Measurements from ENCODE around the gene CEL.
"Not testable (repeated sequence)": the region's sequence is repeated elsewhere in the genome, so short reads cannot be mapped to it uniquely, and the experiment has no call there.

Gene CEL

DNA sequence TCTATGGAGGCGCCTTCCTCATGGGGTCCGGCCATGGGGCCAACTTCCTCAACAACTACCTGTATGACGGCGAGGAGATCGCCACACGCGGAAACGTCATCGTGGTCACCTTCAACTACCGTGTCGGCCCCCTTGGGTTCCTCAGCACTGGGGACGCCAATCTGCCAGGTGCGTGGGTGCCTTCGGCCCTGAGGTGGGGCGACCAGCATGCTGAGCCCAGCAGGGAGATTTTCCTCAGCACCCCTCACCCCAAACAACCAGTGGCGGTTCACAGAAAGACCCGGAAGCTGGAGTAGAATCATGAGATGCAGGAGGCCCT lies 3.2 kb downstream of the CEL start:
- DNase-seq: no peak

DNA sequence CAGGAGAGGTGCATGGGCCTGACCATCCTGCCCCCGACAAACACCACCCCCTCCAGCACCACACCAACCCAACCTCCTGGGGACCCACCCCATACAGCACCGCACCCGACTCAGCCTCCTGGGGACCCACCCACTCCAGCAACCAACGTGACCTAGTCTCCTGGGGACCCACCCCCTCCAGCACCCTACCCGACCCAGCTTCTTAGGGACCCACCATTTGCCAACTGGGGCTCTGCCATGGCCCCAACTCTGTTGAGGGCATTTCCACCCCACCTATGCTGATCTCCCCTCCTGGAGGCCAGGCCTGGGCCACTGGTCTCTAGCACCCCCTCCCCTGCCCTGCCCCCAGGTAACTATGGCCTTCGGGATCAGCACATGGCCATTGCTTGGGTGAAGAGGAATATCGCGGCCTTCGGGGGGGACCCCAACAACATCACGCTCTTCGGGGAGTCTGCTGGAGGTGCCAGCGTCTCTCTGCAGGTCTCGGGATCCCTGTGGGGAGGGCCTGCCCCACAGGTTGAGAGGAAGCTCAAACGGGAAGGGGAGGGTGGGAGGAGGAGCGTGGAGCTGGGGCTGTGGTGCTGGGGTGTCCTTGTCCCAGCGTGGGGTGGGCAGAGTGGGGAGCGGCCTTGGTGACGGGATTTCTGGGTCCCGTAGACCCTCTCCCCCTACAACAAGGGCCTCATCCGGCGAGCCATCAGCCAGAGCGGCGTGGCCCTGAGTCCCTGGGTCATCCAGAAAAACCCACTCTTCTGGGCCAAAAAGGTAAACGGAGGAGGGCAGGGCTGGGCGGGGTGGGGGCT lies 4.6 kb downstream of the CEL start:
- DNase-seq: no peak

DNA sequence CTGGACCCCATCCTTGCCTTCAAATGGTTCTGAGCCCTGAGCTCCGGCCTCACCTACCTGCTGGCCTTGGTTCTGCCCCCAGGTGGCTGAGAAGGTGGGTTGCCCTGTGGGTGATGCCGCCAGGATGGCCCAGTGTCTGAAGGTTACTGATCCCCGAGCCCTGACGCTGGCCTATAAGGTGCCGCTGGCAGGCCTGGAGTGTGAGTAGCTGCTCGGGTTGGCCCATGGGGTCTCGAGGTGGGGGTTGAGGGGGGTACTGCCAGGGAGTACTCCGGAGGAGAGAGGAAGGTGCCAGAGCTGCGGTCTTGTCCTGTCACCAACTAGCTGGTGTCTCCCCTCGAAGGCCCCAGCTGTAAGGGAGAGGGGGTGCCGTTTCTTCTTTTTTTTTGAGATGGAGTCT lies 5.2 kb downstream of the CEL start:
- DNase-seq: no peak

DNA sequence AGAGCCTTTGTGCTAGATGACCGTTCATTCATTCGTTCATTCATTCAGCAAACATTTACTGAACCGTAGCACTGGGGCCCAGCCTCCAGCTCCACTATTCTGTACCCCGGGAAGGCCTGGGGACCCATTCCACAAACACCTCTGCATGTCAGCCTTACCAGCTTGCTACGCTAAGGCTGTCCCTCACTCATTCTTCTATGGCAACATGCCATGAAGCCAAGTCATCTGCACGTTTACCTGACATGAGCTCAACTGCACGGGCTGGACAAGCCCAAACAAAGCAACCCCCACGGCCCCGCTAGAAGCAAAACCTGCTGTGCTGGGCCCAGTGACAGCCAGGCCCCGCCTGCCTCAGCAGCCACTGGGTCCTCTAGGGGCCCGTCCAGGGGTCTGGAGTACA lies 6.0 kb downstream of the CEL start:
- DNase-seq: no peak

DNA sequence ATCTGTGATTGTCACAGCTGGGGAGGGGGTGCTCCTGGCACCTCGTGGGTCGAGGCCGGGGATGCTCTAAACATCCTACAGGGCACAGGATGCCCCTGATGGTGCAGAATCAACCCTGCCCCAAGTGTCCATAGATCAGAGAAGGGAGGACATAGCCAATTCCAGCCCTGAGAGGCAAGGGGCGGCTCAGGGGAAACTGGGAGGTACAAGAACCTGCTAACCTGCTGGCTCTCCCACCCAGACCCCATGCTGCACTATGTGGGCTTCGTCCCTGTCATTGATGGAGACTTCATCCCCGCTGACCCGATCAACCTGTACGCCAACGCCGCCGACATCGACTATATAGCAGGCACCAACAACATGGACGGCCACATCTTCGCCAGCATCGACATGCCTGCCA lies 6.7 kb downstream of the CEL start:
- not testable (repeated sequence) for DNase-seq

DNA sequence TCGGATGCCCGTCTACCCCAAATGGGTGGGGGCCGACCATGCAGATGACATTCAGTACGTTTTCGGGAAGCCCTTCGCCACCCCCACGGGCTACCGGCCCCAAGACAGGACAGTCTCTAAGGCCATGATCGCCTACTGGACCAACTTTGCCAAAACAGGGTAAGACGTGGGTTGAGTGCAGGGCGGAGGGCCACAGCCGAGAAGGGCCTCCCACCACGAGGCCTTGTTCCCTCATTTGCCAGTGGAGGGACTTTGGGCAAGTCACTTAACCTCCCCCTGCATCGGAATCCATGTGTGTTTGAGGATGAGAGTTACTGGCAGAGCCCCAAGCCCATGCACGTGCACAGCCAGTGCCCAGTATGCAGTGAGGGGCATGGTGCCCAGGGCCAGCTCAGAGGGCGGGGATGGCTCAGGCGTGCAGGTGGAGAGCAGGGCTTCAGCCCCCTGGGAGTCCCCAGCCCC lies 8.8 kb downstream of the CEL start:
- not testable (repeated sequence) for DNase-seq

DNA sequence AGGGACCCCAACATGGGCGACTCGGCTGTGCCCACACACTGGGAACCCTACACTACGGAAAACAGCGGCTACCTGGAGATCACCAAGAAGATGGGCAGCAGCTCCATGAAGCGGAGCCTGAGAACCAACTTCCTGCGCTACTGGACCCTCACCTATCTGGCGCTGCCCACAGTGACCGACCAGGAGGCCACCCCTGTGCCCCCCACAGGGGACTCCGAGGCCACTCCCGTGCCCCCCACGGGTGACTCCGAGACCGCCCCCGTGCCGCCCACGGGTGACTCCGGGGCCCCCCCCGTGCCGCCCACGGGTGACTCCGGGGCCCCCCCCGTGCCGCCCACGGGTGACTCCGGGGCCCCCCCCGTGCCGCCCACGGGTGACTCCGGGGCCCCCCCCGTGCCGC lies 9.2 kb downstream of the CEL start:
- DNase-seq: not testable (repeated sequence)

DNA sequence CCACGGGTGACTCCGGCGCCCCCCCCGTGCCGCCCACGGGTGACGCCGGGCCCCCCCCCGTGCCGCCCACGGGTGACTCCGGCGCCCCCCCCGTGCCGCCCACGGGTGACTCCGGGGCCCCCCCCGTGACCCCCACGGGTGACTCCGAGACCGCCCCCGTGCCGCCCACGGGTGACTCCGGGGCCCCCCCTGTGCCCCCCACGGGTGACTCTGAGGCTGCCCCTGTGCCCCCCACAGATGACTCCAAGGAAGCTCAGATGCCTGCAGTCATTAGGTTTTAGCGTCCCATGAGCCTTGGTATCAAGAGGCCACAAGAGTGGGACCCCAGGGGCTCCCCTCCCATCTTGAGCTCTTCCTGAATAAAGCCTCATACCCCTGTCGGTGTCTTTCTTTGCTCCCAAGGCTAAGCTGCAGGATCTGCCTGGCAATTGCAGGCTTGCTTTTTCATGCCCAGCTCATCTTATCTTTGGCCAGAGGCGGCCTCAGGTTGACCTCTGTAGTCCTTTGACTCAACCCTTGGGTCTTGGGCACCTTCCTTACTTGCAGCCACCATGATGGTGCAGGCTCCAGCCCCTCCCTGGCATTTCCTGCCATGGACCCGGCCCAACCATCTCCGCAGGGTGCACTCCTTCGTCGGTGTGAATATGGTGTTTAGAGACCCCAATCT lies 9.8 kb downstream of the CEL start:
- no peak for DNase-seq

DNA sequence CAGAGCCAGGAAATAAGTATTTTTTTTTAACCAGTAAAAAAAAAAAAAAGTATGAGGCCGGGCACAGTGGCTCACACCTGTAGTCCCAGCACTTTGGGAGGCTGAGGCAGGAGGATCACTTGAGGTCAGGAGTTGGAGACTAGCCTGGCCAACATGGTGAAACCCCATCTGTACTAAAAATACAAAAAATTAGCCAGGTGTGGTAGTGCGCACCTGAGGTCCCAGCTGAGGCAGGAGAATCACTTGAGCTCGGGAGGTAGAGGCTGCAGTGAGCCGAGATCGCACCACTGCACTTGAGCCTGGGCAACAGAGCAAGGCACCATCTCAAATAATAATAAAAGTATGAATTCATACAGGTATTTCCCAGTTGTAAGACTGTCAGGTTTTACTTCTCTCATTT lies 10.4 kb downstream of the CEL start:
- not testable (repeated sequence) for DNase-seq

DNA sequence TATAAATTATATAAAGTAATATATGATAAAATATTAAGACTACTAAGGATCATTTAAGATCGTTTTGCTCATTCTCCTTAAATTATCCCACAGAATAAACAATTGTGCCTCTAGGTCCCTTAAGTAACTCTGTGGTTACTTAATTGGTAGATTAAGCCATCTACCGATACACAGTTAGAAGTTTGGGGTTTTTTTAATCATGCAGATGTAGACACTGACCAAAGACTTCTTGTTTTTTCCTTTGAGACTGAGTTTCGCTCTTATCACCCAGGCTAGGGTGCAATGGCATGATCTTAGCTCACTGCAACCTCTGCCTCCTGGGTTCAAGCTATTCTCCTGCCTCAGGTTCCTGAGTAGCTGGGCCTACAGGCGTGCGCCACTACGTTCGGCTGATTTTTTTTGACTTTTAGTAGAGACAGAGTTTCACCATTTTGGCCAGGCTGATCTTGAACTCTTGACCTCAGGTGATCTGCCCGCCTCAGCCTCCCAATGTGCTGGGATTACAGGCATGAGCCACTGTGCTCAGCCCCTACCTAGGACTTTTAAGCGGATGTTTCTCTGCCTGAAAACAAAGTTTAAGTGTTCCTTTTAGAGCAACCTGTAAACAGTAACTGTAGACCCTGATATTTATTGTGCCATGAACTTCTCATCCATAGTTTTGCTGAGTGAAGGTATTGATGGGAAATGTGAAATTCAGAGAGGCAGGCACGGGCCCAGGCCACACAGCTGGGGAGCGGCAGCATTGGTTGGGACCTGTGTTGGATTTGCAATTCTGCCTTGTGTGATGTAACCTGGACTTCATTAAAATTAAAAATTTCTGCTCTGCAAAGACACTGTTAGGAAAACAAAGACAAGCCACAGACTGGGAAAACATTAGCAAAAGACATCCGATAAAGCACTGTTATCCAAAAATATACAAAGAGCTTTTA lies 11.6 kb downstream of the CEL start:
- DNase-seq: no peak

DNA sequence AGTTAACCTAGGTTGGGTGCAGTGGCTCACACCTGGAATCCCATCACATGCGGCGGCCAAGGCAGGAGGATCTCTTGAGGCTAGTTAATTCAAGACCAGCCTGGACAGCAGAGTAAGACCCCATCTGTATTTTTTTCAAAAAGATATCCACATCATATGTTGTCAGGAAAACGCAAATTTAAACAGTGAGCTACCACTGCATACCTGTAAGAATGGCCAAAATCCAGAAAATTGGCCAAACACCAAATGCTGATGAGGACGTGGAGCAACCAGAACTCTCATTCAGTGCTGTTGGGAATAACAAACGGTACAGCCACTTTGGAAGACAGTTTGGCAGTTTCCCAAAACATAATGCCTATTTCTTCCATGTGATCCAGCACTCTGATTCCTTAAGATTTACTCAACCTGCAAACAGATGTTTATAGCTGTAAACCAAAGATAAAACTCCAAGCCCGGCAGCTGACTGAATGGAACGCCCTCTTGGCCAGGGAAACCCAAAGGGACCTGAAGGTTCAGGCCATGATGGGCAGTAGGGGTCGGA lies 12.4 kb downstream of the CEL start:
- no peak for DNase-seq

DNA sequence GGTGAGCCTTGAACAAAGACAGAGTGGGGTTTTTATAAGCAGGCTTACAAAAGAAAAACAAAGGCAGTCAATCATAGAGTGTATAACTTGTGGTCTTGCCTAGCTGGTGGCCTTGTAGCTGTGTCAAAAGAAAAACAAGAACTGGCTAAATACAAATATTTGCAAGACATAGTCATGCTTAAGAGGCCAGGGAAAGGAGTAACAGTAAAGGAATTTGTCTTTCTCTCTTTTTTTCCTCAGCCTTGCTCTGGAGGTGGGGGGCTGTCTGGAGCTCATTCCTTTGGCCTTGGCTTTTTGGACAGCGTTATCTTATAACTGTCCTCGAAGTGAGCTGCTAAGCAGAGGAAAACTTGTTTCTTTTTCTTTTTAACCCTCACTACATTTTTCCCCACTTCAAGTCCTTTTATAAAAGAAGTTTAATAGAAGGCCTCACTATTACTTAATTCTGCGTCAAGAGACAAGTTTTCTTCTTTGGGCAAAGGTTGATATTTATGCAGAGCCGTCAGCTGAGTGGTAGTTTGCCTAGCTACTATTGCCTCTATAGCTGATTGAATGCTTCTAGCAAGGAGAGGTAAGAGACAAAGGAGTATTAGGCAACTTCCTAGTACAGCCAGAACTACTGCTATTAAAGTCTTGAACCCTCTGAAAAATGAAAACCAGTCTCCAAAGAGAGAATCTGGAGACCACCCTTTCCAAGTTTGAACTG lies 14.3 kb downstream of the CEL start:
- DNase-seq: no peak

DNA sequence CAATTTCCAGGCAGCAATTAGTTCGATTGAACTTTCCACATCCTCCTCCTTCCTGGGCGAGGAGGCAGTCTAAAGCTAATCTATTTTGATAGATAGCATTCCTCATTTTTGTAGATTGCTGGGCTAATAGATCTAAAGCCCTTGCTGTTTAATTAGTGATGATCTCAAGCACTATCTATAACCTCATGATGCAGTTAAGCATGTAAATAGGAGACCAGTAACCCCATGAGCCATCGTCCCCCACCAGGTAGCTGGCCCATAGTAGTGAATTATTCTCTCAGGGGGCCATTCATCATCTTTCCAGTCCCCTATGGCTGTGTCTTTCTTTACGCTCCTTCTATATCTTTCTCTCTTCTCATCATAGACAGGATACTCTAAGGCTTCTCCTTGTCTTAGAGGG lies 14.9 kb downstream of the CEL start:
- DNase-seq: no peak

DNA sequence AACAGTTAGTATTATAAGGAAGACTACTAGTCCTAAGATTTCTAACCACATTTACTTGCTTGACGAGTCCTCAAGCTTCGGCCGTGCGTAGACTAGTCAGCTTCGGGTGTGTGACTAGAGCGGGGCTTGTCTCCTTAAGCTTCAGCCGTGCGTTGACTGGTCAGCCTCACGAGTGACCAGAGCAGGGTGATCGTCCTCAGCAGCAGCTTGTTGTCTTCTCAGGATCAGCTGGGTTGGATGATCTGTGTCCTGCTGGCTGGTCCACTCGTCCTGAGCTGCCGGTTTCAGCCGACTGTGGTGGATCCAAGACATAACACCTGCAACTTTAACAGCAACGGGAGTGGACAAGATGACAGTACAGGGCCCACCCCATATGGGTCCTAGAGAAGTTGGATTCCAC lies 16.7 kb downstream of the CEL start:
- DNase-seq: no peak

DNA sequence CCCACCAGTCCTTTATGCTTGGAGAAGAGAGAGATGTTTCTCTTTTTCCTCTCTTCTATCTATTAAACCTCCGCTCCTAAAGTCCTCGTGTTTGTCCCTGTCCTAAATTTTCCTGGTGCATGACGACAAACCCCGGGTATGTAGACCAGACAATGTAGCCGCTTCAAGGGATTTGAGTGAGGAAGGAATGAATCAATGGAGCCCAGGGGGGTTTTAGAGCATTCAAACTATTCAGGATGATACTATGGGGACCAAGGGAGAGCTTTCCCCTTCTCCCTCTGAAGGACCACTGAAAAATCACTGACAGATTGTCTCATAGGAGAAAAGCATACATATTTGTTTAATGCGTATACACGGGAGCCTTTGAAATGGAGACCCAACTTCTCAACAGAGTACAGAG lies 18.4 kb downstream of the CEL start:
- DNase-seq: no peak

DNA sequence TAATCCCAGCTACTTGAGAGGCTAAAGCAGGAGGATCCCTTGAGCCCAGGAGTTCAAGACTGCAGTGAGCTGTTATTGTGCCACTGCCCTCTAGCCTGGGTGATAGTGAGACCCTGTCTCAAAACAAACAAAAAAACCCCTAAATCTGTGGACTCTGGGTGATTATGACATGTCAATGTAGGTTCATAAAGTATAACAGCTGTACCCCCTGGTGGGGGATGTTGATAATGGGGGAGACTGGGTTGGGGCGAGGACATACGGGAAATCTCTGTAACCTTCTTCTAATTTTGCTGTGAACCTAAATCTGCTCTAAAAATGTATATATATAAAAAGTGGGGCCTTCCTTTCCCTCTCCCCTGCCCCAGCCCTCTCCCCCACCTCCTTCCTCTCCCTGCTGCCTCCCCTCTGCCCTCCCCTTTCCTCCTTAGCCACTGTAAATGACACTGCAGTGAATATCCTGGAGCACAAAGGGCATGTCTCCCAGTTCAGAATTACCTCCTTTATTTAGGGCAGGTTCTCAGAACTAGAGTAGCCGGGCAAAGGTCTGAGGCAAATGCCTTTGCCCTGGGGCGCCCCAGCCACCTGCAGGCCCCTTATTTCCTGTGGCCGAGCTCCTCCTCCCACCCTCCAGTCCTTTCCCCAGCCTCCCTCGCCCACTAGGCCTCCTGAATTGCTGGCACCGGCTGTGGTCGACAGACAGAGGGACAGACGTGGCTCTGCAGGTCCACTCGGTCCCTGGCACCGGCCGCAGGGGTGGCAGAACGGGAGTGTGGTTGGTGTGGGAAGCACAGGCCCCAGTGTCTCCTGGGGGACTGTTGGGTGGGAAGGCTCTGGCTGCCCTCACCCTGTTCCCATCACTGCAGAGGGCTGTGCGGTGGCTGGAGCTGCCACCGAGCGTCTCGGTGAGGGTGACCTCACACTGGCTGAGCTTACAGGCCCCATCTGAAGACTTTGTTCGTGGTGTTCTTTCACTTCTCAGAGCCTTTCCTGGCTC lies 19.3 kb downstream of the CEL start:
- not testable (repeated sequence) for DNase-seq

DNA sequence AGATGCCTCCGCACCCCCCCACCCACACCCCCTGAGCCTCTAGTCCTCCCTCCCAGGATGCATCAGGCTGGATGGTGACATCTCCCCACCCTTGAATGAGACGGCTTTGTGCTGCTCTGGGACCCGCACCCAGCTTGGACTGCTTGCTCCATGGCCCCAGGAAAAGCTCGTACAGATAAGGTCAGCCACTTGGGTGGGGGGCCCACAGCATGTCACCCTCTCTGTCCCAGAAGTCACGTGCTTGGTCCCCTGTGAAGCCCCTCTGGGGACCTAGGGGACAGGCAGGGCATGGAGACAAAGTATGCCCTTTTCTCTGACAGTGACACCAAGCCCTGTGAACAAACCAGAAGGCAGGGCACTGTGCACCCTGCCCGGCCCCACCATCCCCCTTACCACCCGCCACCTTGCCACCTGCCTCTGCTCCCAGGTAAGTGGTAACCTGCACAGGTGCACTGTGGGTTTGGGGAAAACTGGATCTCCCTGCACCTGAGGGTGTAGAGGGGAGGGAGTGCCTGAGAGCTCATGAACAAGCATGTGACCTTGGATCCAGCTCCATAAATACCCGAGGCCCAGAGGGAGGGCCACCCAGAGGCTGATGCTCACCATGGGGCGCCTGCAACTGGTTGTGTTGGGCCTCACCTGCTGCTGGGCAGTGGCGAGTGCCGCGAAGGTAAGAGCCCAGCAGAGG lies 20.3 kb downstream of the CEL start:
- not testable (repeated sequence) for DNase-seq

DNA sequence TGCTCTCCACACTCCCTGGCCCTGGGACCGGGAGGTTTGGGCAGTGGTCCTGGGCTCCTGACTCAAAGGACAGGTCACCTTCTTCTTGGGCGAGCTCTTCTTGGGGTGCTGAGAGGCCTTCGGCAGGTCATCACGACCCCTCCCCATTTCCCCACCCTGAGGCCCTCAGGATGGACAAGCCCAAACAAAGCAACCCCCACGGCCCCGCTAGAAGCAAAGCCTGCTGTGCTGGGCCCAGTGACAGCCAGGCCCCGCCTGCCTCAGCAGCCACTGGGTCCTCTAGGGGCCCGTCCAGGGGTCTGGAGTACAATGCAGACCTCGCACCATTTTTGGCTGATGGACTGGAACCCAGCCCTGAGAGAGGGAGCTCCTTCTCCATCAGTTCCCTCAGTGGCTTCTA lies 21.9 kb downstream of the CEL start:
- DNase-seq: not testable (repeated sequence)

DNA sequence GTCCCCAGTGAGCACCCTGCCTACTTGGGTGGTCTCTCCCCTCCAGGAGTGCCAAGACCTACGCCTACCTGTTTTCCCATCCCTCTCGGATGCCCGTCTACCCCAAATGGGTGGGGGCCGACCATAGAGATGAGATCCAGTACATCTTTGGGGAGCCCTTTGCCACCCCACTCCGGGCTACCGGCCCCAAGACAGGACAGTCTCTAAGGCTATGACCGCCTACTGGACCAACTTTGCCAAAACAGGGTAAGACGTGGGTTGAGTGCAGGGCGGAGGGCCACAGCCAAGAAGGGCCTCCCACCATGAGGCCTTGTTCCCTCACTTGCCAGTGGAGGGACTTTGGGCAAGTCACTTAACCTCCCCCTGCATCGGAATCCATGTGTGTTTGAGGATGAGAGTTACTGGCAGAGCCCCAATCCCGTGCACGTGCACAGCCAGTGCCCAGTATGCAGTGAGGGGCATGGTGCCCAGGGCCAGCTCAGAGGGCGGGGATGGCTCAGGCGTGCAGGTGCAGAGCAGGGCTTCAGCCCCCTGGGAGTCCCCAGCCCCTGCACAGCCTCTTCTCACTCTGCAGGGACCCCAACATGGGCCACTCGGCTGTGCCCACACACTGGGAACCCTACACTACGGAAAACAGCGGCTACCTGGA lies 24.6 kb downstream of the CEL start:
- not testable (repeated sequence) for DNase-seq

DNA sequence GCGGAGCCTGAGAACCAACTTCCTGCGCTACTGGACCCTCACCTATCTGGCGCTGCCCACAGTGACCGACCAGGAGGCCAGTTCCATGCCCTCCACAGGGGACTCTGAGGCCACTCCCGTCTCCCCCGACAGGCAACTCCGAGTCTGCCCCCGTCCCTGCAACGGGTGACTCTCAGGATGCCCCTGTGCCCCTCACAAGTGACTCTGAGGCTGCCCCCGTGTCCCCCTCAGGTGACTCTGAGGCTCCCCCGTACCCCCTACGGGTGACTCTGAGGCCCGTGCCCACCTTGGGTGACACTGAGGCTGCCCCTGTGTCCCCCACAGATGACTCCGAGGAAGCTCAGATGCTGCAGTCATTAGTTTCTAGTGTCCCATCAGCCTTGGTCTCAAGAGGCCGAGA lies 25.1 kb downstream of the CEL start:
- DNase-seq: no peak

All from suppressor macrophage (primary cell).